ENCODE data around the gene ARID1B.

ARID1B gene

GRCh38 chr6:156857573-156857972 is 80.4 kb downstream of the ARID1B start:
- DNase-seq = no peak

- DNase-seq = peak; percentile 14
Measured at GRCh38 chr6:156859686-156860085, 82.5 kb downstream of the ARID1B start.

- no peak for DNase-seq
Measured at GRCh38 chr6:156862711-156863110, 85.5 kb downstream of the ARID1B start.

- DNase-seq = no peak
Measured at GRCh38 chr6:156863504-156863903, 86.3 kb downstream of the ARID1B start.

- no peak for DNase-seq
Measured at GRCh38 chr6:156864557-156864956, 87.4 kb downstream of the ARID1B start.

- DNase-seq = no peak
Measured at GRCh38 chr6:156865019-156865629, 87.9 kb downstream of the ARID1B start.

- no peak for DNase-seq
Measured at GRCh38 chr6:156866220-156867015, 89.2 kb downstream of the ARID1B start.

- no peak for DNase-seq
Measured at GRCh38 chr6:156867121-156867520, 89.9 kb downstream of the ARID1B start.

GRCh38 chr6:156868385-156868784 is 91.2 kb downstream of the ARID1B start:
- no peak for DNase-seq

- DNase-seq = no peak
Measured at GRCh38 chr6:156869980-156870398, 92.8 kb downstream of the ARID1B start.

GRCh38 chr6:156870924-156871539 is 93.9 kb downstream of the ARID1B start:
- DNase-seq = no peak

GRCh38 chr6:156872903-156873302 is 95.7 kb downstream of the ARID1B start:
- no peak for DNase-seq

- DNase-seq = no peak
Measured at GRCh38 chr6:156873654-156874380, 96.6 kb downstream of the ARID1B start.

- no peak for DNase-seq
Measured at GRCh38 chr6:156875062-156875461, 97.9 kb downstream of the ARID1B start.

GRCh38 chr6:156876302-156876701 is 99.1 kb downstream of the ARID1B start:
- no peak for DNase-seq

GRCh38 chr6:156877126-156877863 is 100.1 kb downstream of the ARID1B start:
- DNase-seq = no peak

GRCh38 chr6:156878681-156879080 is 101.5 kb downstream of the ARID1B start:
- DNase-seq = no peak

- DNase-seq = peak; percentile 33
Measured at GRCh38 chr6:156879186-156879585, 102.0 kb downstream of the ARID1B start.

- DNase-seq = no peak
Measured at GRCh38 chr6:156879591-156879990, 102.4 kb downstream of the ARID1B start.

- DNase-seq = no peak
Measured at GRCh38 chr6:156880913-156881312, 103.7 kb downstream of the ARID1B start.

GRCh38 chr6:156881687-156882629 is 104.8 kb downstream of the ARID1B start:
- no peak for DNase-seq
